GM23338 (cell line): Measurements from ENCODE around the gene ZNF605.

Experiments used
- CREB1 ChIP-seq: fragments of 250-450 bp; sonication (Bioruptor Pico); IDR thresholded peaks from 2 replicates; pipeline ENCODE4 v1.5.0; 2020; ENCODE audit warnings: low read depth, mild to moderate bottlenecking, moderate library complexity
- EZH2 ChIP-seq: fragments of 200-600 bp; sonication (generic); IDR thresholded peaks from one replicate; pipeline ENCODE4 v1.8.0; 2017; ENCODE audit warnings: antibody characterized with exemption, mild to moderate bottlenecking, low read depth; ENCODE audit not compliant: unreplicated experiment
- EZH2phosphoT487 ChIP-seq: fragments of 200-600 bp; sonication (generic); IDR thresholded peaks from one replicate; pipeline ENCODE4 v1.8.1; 2018; ENCODE audit warnings: antibody characterized with exemption; ENCODE audit not compliant: unreplicated experiment
- JUNB ChIP-seq: IDR thresholded peaks from one replicate; pipeline ENCODE4 v1.6.1; 2016; ENCODE audit warnings: antibody characterized with exemption; ENCODE audit not compliant: unreplicated experiment
- NANOG ChIP-seq: IDR thresholded peaks from 2 replicates; pipeline ENCODE4 v1.6.1; 2016; ENCODE audit warnings: antibody characterized with exemption, borderline replicate concordance
- POLR2AphosphoS5 ChIP-seq: IDR thresholded peaks from 2 replicates; pipeline ENCODE4 v1.6.1; 2016; ENCODE audit warnings: antibody characterized with exemption, low read depth
- STAT1 ChIP-seq: IDR thresholded peaks from one replicate; pipeline ENCODE4 v1.6.1; 2016; ENCODE audit warnings: antibody characterized with exemption; ENCODE audit not compliant: unreplicated experiment
- ZNF331 ChIP-seq: fragments of 250-450 bp; sonication (Bioruptor Pico); IDR thresholded peaks from 2 replicates; pipeline ENCODE4 v1.5.0; 2020; ENCODE audit warnings: low read depth, mild to moderate bottlenecking, moderate library complexity
- TF ChIP-seq, protein P1 (sequence below), 2 experiments: fragments of 200-600 bp in 1 of 2; sonication (generic) in 1 of 2; conservative IDR thresholded peaks; 2 replicates each; pipeline versions ENCODE4 v1.5.1 to v1.6.1; 2016 to 2017; ENCODE audit warnings: antibody characterized with exemption in 2 of 2, low read depth in 2 of 2, mild to moderate bottlenecking in 2 of 2, moderate library complexity in 1 of 2
- TF ChIP-seq, protein P2 (sequence below): IDR thresholded peaks from one replicate; pipeline ENCODE4 v1.6.1; 2018; ENCODE audit warnings: antibody characterized with exemption; ENCODE audit not compliant: unreplicated experiment
- TF ChIP-seq, protein P3 (sequence below): fragments of 250-450 bp; sonication (Bioruptor Pico); IDR thresholded peaks from 2 replicates; pipeline ENCODE4 v1.5.0; 2020; ENCODE audit warnings: mild to moderate bottlenecking, moderate library complexity

DNA sequence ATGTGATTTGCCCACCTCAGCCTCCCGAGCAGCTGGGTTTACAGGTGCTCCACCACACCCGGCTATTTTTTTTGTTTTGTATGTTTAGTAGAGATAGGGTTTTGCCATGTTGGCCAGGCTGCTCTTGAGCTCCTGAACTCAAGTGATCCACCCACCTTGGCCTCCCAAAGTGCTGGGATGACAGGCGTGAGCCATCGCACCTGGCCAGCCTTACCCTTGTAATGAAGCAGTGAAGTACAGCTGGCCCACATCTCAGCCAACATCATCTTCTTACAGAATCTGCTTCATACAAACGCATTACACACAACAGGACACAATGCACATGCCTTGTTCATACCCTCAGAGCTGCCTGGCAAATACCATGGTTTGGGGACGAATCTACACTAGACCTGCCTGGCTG, 37.4 kb downstream of the ZNF605 start:
- TF ChIP-seq, protein P1, sequence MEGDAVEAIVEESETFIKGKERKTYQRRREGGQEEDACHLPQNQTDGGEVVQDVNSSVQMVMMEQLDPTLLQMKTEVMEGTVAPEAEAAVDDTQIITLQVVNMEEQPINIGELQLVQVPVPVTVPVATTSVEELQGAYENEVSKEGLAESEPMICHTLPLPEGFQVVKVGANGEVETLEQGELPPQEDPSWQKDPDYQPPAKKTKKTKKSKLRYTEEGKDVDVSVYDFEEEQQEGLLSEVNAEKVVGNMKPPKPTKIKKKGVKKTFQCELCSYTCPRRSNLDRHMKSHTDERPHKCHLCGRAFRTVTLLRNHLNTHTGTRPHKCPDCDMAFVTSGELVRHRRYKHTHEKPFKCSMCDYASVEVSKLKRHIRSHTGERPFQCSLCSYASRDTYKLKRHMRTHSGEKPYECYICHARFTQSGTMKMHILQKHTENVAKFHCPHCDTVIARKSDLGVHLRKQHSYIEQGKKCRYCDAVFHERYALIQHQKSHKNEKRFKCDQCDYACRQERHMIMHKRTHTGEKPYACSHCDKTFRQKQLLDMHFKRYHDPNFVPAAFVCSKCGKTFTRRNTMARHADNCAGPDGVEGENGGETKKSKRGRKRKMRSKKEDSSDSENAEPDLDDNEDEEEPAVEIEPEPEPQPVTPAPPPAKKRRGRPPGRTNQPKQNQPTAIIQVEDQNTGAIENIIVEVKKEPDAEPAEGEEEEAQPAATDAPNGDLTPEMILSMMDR (conservative IDR thresholded peaks at IDR 0.05; ENCODE audit: low read depth in 2 of 2), result no peak
- TF ChIP-seq POLR2AphosphoS5, result no peak
- no peak for TF ChIP-seq EZH2
- no peak for TF ChIP-seq JUNB
- TF ChIP-seq, protein P2, sequence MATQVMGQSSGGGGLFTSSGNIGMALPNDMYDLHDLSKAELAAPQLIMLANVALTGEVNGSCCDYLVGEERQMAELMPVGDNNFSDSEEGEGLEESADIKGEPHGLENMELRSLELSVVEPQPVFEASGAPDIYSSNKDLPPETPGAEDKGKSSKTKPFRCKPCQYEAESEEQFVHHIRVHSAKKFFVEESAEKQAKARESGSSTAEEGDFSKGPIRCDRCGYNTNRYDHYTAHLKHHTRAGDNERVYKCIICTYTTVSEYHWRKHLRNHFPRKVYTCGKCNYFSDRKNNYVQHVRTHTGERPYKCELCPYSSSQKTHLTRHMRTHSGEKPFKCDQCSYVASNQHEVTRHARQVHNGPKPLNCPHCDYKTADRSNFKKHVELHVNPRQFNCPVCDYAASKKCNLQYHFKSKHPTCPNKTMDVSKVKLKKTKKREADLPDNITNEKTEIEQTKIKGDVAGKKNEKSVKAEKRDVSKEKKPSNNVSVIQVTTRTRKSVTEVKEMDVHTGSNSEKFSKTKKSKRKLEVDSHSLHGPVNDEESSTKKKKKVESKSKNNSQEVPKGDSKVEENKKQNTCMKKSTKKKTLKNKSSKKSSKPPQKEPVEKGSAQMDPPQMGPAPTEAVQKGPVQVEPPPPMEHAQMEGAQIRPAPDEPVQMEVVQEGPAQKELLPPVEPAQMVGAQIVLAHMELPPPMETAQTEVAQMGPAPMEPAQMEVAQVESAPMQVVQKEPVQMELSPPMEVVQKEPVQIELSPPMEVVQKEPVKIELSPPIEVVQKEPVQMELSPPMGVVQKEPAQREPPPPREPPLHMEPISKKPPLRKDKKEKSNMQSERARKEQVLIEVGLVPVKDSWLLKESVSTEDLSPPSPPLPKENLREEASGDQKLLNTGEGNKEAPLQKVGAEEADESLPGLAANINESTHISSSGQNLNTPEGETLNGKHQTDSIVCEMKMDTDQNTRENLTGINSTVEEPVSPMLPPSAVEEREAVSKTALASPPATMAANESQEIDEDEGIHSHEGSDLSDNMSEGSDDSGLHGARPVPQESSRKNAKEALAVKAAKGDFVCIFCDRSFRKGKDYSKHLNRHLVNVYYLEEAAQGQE, result no peak
- TF ChIP-seq STAT1, result no peak
- TF ChIP-seq NANOG, result no peak
- TF ChIP-seq ZNF331 (CRISPR knock-in tag), result no peak
- no peak for TF ChIP-seq CREB1 (CRISPR knock-in tag)
- no peak for TF ChIP-seq EZH2phosphoT487
- TF ChIP-seq, protein P3, sequence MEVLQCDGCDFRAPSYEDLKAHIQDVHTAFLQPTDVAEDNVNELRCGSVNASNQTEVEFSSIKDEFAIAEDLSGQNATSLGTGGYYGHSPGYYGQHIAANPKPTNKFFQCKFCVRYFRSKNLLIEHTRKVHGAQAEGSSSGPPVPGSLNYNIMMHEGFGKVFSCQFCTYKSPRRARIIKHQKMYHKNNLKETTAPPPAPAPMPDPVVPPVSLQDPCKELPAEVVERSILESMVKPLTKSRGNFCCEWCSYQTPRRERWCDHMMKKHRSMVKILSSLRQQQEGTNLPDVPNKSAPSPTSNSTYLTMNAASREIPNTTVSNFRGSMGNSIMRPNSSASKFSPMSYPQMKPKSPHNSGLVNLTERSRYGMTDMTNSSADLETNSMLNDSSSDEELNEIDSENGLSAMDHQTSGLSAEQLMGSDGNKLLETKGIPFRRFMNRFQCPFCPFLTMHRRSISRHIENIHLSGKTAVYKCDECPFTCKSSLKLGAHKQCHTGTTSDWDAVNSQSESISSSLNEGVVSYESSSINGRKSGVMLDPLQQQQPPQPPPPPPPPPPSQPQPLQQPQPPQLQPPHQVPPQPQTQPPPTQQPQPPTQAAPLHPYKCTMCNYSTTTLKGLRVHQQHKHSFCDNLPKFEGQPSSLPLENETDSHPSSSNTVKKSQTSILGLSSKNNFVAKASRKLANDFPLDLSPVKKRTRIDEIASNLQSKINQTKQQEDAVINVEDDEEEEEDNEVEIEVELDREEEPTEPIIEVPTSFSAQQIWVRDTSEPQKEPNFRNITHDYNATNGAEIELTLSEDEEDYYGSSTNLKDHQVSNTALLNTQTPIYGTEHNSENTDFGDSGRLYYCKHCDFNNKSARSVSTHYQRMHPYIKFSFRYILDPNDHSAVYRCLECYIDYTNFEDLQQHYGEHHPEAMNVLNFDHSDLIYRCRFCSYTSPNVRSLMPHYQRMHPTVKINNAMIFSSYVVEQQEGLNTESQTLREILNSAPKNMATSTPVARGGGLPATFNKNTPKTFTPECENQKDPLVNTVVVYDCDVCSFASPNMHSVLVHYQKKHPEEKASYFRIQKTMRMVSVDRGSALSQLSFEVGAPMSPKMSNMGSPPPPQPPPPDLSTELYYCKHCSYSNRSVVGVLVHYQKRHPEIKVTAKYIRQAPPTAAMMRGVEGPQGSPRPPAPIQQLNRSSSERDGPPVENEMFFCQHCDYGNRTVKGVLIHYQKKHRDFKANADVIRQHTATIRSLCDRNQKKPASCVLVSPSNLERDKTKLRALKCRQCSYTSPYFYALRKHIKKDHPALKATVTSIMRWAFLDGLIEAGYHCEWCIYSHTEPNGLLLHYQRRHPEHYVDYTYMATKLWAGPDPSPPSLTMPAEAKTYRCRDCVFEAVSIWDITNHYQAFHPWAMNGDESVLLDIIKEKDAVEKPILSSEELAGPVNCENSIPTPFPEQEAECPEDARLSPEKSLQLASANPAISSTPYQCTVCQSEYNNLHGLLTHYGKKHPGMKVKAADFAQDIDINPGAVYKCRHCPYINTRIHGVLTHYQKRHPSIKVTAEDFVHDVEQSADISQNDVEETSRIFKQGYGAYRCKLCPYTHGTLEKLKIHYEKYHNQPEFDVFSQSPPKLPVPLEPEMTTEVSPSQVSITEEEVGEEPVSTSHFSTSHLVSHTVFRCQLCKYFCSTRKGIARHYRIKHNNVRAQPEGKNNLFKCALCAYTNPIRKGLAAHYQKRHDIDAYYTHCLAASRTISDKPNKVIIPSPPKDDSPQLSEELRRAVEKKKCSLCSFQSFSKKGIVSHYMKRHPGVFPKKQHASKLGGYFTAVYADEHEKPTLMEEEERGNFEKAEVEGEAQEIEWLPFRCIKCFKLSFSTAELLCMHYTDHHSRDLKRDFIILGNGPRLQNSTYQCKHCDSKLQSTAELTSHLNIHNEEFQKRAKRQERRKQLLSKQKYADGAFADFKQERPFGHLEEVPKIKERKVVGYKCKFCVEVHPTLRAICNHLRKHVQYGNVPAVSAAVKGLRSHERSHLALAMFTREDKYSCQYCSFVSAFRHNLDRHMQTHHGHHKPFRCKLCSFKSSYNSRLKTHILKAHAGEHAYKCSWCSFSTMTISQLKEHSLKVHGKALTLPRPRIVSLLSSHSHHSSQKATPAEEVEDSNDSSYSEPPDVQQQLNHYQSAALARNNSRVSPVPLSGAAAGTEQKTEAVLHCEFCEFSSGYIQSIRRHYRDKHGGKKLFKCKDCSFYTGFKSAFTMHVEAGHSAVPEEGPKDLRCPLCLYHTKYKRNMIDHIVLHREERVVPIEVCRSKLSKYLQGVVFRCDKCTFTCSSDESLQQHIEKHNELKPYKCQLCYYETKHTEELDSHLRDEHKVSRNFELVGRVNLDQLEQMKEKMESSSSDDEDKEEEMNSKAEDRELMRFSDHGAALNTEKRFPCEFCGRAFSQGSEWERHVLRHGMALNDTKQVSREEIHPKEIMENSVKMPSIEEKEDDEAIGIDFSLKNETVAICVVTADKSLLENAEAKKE (CRISPR knock-in tag), result no peak
